Measurements from ENCODE around the gene FPGT.
"Not testable (repeated sequence)": the region's sequence is repeated elsewhere in the genome, so short reads cannot be mapped to it uniquely, and the experiment has no call there.

Gene FPGT

DNA sequence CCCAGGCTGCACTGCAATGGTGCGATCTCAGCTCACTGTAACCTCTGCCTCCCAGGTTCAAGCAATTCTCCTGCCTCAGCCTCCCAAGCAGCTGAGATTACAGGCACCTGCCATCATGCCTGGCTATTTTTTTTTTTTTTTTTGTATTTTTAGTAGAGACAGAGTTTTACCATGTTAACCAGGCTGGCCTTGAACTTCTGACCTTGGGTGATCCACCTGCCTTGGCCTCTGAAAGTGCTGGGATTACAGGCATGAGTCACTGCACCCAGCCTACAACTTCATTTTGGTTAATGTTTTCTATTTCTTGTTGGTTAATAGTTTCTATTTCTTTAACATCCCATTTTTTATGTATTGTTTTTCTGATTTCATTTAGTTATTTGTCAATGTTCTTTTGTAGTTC is 23.6 kb upstream of the FPGT start:
- not testable (repeated sequence) for H3K27ac ChIP-seq (replicated peaks; ENCODE audit: low read length); H3K23ac ChIP-seq (ENCODE audit: low read depth, low read length, poor library complexity); H2AK5ac ChIP-seq (ENCODE audit: low read depth, low read length); H3K4me2 ChIP-seq (ENCODE audit: insufficient read depth, low read length, poor library complexity, severe bottlenecking); H3K9ac ChIP-seq (ENCODE audit: low read depth, low read length, poor library complexity); H3K4me3 ChIP-seq (ENCODE audit: low read length in 2 of 2); H4K8ac ChIP-seq (ENCODE audit: low read depth, low read length); H3K18ac ChIP-seq (ENCODE audit: low read length); DNase-seq (ENCODE audit: low spot score); H3K4me1 ChIP-seq (ENCODE audit: control insufficient read depth in 2 of 2, insufficient read depth in 1 of 2, low read depth in 1 of 2, low read length in 2 of 2); H2BK12ac ChIP-seq (ENCODE audit: low read length); H3K27me3 ChIP-seq (ENCODE audit: control insufficient read depth in 3 of 3, insufficient read depth in 3 of 3, low read depth in 1 of 3, low read length in 3 of 3); H3K4ac ChIP-seq (ENCODE audit: low read length); H2BK5ac ChIP-seq (ENCODE audit: low read length); H2BK120ac ChIP-seq (ENCODE audit: low read depth, low read length); H2BK15ac ChIP-seq (ENCODE audit: low read length); H4K91ac ChIP-seq (ENCODE audit: low read depth, low read length, poor library complexity); H3K14ac ChIP-seq (ENCODE audit: low read length); H2AFZ ChIP-seq (ENCODE audit: low read length); H3K9me3 ChIP-seq (replicated peaks in 1 of 2; ENCODE audit: control insufficient read depth in 2 of 2, insufficient read depth in 1 of 2, low read depth in 1 of 2, low read length in 2 of 2); H3K79me1 ChIP-seq (ENCODE audit: low read depth, low read length); H3K36me3 ChIP-seq (replicated peaks in 1 of 2; ENCODE audit: control insufficient read depth in 2 of 2, insufficient read depth in 2 of 2, low read length in 2 of 2)
- WGBS, 2 donors (ENCODE audit: extremely low coverage in 2 of 2, insufficient read length in 2 of 2, insufficient replicate concordance in 1 of 2), result no CpG with 5 or more reads among the region's 1 CpG

DNA sequence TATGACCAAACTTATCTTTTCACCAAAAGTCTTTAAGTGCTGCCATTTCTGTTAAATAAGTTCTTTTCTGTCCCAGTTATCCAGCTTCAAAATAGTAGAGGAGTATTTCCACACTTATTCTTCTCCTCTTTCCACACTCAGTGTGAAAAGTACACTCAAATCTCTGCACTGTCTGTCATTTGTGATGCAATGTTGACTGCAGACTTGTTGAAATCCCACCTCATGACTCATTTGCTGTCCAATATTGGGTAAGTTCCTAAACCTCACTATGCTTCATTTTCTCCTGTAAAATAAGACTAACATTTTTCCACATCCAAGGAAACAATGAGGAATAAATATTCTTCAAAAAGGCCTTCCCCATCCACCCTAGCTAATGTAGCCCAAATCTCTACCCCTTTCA is 17.6 kb upstream of the FPGT start:
- H3K79me1 ChIP-seq (ENCODE audit: low read depth, low read length), result no peaks in the 10 kb centered on the region
- H3K4me2 ChIP-seq (ENCODE audit: insufficient read depth, low read length, poor library complexity, severe bottlenecking), result no peak overlapping the region
- no peaks in the 10 kb centered on the region for H3K27me3 ChIP-seq (ENCODE audit: control insufficient read depth in 3 of 3, insufficient read depth in 3 of 3, low read depth in 1 of 3, low read length in 3 of 3)

DNA sequence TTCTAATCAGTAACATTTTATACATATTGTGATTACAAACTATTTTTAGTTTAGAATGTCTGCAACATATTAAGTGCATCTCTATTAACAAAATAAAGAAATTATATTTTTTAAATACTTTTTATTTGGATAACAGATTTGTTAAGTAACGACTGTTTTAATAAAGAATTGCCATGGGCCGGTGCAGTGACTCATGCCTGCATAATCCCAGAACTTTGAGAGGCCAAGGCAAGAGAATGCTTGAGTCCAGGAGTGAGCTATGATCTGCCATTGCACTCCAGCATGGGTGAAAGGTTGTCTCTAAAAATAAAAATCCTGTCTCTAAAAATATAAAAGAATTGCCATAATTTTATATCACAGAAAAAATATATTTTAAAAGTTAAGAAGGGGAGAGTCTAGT is 4.1 kb upstream of the FPGT start:
- Histone ChIP-seq H3K36me3 (replicated peaks in 1 of 2; ENCODE audit: control insufficient read depth in 2 of 2, insufficient read depth in 2 of 2, low read length in 2 of 2) (no peaks in the 10 kb centered on the region), H3K4ac (ENCODE audit: low read length) (no peak overlapping the region), H2BK5ac (ENCODE audit: low read length) (no peak overlapping the region), H3K27me3 (ENCODE audit: control insufficient read depth in 3 of 3, insufficient read depth in 3 of 3, low read depth in 1 of 3, low read length in 3 of 3) (no peaks in the 10 kb centered on the region), H2BK15ac (ENCODE audit: low read length) (no peak overlapping the region), H3K27ac (replicated peaks; ENCODE audit: low read length) (no peak overlapping the region), H2AK5ac (ENCODE audit: low read depth, low read length) (no peak overlapping the region), H2AFZ (ENCODE audit: low read length) (no peak overlapping the region), H3K14ac (ENCODE audit: low read length) (no peak overlapping the region), H3K9ac (ENCODE audit: low read depth, low read length, poor library complexity) (no peak overlapping the region), H3K18ac (ENCODE audit: low read length) (no peak overlapping the region), H2BK12ac (ENCODE audit: low read length) (no peak overlapping the region), H3K4me2 (ENCODE audit: insufficient read depth, low read length, poor library complexity, severe bottlenecking) (no peak overlapping the region), H4K91ac (ENCODE audit: low read depth, low read length, poor library complexity) (no peak overlapping the region), H3K23ac (ENCODE audit: low read depth, low read length, poor library complexity) (no peak overlapping the region), H3K4me1 (ENCODE audit: control insufficient read depth in 2 of 2, insufficient read depth in 1 of 2, low read depth in 1 of 2, low read length in 2 of 2) (no peaks in the 10 kb centered on the region), H2BK120ac (ENCODE audit: low read depth, low read length) (no peak overlapping the region), H3K4me3 (ENCODE audit: low read length in 2 of 2) (no peak overlapping the region), H3K79me1 (ENCODE audit: low read depth, low read length) (no peaks in the 10 kb centered on the region), H4K8ac (ENCODE audit: low read depth, low read length) (no peak overlapping the region), H3K9me3 (replicated peaks in 1 of 2; ENCODE audit: control insufficient read depth in 2 of 2, insufficient read depth in 1 of 2, low read depth in 1 of 2, low read length in 2 of 2) (no peaks in the 10 kb centered on the region)
- no peak for DNase-seq (ENCODE audit: low spot score)
- no CpG with 5 or more reads among the region's 2 CpGs for WGBS, 2 donors (ENCODE audit: extremely low coverage in 2 of 2, insufficient read length in 2 of 2, insufficient replicate concordance in 1 of 2)

More for the DNA sequence above, 17.6 kb upstream of the FPGT start:
- H4K91ac ChIP-seq (ENCODE audit: low read depth, low read length, poor library complexity), result no peak overlapping the region
- H2BK15ac ChIP-seq (ENCODE audit: low read length), result no peak overlapping the region
- H2AK5ac ChIP-seq (ENCODE audit: low read depth, low read length), result no peak overlapping the region
- no peak overlapping the region for H3K4ac ChIP-seq (ENCODE audit: low read length)
- no peak overlapping the region for H2BK120ac ChIP-seq (ENCODE audit: low read depth, low read length)
- no peak for DNase-seq (ENCODE audit: low spot score)
- no peak overlapping the region for H3K27ac ChIP-seq (replicated peaks; ENCODE audit: low read length)
- H4K8ac ChIP-seq (ENCODE audit: low read depth, low read length), result no peak overlapping the region
- H2BK5ac ChIP-seq (ENCODE audit: low read length), result no peak overlapping the region
- no peak overlapping the region for H3K18ac ChIP-seq (ENCODE audit: low read length)
- H2BK12ac ChIP-seq (ENCODE audit: low read length), result no peak overlapping the region
- H3K9ac ChIP-seq (ENCODE audit: low read depth, low read length, poor library complexity), result no peak overlapping the region
- H3K36me3 ChIP-seq (replicated peaks in 1 of 2; ENCODE audit: control insufficient read depth in 2 of 2, insufficient read depth in 2 of 2, low read length in 2 of 2), result no peaks in the 10 kb centered on the region
- peak overlapping the region; percentile 57 for H2AFZ ChIP-seq (ENCODE audit: low read length)
- H3K14ac ChIP-seq (ENCODE audit: low read length), result no peak overlapping the region
- H3K9me3 ChIP-seq (replicated peaks in 1 of 2; ENCODE audit: control insufficient read depth in 2 of 2, insufficient read depth in 1 of 2, low read depth in 1 of 2, low read length in 2 of 2), result no peaks in the 10 kb centered on the region
- H3K4me3 ChIP-seq (ENCODE audit: low read length in 2 of 2), result no peak overlapping the region
- H3K4me1 ChIP-seq (ENCODE audit: control insufficient read depth in 2 of 2, insufficient read depth in 1 of 2, low read depth in 1 of 2, low read length in 2 of 2), result no peaks in the 10 kb centered on the region
- no peak overlapping the region for H3K23ac ChIP-seq (ENCODE audit: low read depth, low read length, poor library complexity)

DNA sequence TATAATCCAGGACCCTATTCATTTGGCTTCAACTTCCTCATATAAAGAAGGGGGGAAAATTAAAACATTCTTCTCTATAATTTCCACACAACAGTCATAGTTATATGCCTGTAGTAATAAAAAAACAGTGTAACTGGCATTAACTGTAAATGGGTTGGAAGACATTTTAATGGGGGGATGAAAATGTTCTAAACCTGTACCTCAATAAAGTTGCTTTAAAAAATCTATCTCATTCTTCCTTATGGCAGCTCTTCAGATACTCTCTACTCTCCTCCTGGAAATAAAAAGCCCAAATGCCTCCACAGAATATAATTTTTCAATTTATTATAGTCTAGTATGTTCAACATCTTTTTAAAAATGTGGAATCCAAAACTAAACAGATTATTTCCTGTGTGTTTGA is 2.7 kb upstream of the FPGT start:
- Histone ChIP-seq H2BK5ac (ENCODE audit: low read length) (no peak overlapping the region), H3K4ac (ENCODE audit: low read length) (no peak overlapping the region), H3K79me1 (ENCODE audit: low read depth, low read length) (no peaks in the 10 kb centered on the region), H3K14ac (ENCODE audit: low read length) (no peak overlapping the region), H4K8ac (ENCODE audit: low read depth, low read length) (no peak overlapping the region), H2AK5ac (ENCODE audit: low read depth, low read length) (no peak overlapping the region), H2BK15ac (ENCODE audit: low read length) (no peak overlapping the region), H2BK12ac (ENCODE audit: low read length) (no peak overlapping the region), H3K4me1 (ENCODE audit: control insufficient read depth in 2 of 2, insufficient read depth in 1 of 2, low read depth in 1 of 2, low read length in 2 of 2) (no peaks in the 10 kb centered on the region), H4K91ac (ENCODE audit: low read depth, low read length, poor library complexity) (no peak overlapping the region), H2BK120ac (ENCODE audit: low read depth, low read length) (no peak overlapping the region), H3K18ac (ENCODE audit: low read length) (no peak overlapping the region), H3K27ac (replicated peaks; ENCODE audit: low read length) (no peak overlapping the region), H3K9me3 (replicated peaks in 1 of 2; ENCODE audit: control insufficient read depth in 2 of 2, insufficient read depth in 1 of 2, low read depth in 1 of 2, low read length in 2 of 2) (no peaks in the 10 kb centered on the region), H3K27me3 (ENCODE audit: control insufficient read depth in 3 of 3, insufficient read depth in 3 of 3, low read depth in 1 of 3, low read length in 3 of 3) (no peaks in the 10 kb centered on the region), H2AFZ (ENCODE audit: low read length) (no peak overlapping the region), H3K4me2 (ENCODE audit: insufficient read depth, low read length, poor library complexity, severe bottlenecking) (no peak overlapping the region), H3K9ac (ENCODE audit: low read depth, low read length, poor library complexity) (no peak overlapping the region), H3K23ac (ENCODE audit: low read depth, low read length, poor library complexity) (no peak overlapping the region), H3K4me3 (ENCODE audit: low read length in 2 of 2) (no peak overlapping the region), H3K36me3 (replicated peaks in 1 of 2; ENCODE audit: control insufficient read depth in 2 of 2, insufficient read depth in 2 of 2, low read length in 2 of 2) (peaks cover 0 to 3% of the 10 kb centered on the region in 2 donors)
- no peak for DNase-seq (ENCODE audit: low spot score)

Data from neuronal stem cell (in vitro differentiated cells).